ENCODE data around the gene SLC35F3. TPM values are rescaled to one million over a fixed set of nuclear protein-coding genes. Genes with fewer than 3 reads are reported as not detected.

Gene SLC35F3
- total RNA-seq, 2 experiments from 2014 or later = 34.4 to 35.7 TPM

- H3K27me3 Mint-ChIP-seq (ENCODE audit: low read depth) = peaks cover 5% of the 10 kb centered on the region
These were observed 78.5 kb downstream of the SLC35F3 start for GRCh38 chr1:233982827-233983518.

GRCh38 chr1:233983811-233984210 lies 79.3 kb downstream of the SLC35F3 start:
- DNase-seq (no peak), ATAC-seq (no peak)
- Mint-ChIP-seq H3K9me3 (ENCODE audit: insufficient read depth) (no peaks in the 10 kb centered on the region), H3K36me3 (ENCODE audit: low read depth) (no peaks in the 10 kb centered on the region), H3K27ac (no peak overlapping the region), H3K4me1 (ENCODE audit: low read depth) (no peaks in the 10 kb centered on the region), H3K27me3 (ENCODE audit: low read depth) (peaks cover 5% of the 10 kb centered on the region), H3K4me3 (no peak overlapping the region)
- ChIA-PET POLR2A (no interaction called here), CTCF (no interaction called here)

More at GRCh38 chr1:233982827-233983518, 78.5 kb downstream of the SLC35F3 start:
- no peak for ATAC-seq
- no peak overlapping the region for H3K4me3 Mint-ChIP-seq
- DNase-seq = no peak
- no peaks in the 10 kb centered on the region for H3K36me3 Mint-ChIP-seq (ENCODE audit: low read depth)
- CTCF ChIA-PET = no interaction called here
- no peaks in the 10 kb centered on the region for H3K4me1 Mint-ChIP-seq (ENCODE audit: low read depth)
- no peaks in the 10 kb centered on the region for H3K9me3 Mint-ChIP-seq (ENCODE audit: insufficient read depth)
- POLR2A ChIA-PET = no interaction called here
- H3K27ac Mint-ChIP-seq = no peak overlapping the region

GRCh38 chr1:233988963-233989696 lies 84.7 kb downstream of the SLC35F3 start:
- Mint-ChIP-seq H3K9me3 (ENCODE audit: insufficient read depth) (no peaks in the 10 kb centered on the region), H3K4me3 (no peak overlapping the region), H3K27me3 (ENCODE audit: low read depth) (peaks cover 6% of the 10 kb centered on the region), H3K27ac (no peak overlapping the region), H3K4me1 (ENCODE audit: low read depth) (no peaks in the 10 kb centered on the region), H3K36me3 (ENCODE audit: low read depth) (no peaks in the 10 kb centered on the region)
- CTCF ChIA-PET = no interaction called here
- POLR2A ChIA-PET = no interaction called here
- ATAC-seq = no peak
- no peak for DNase-seq

- ATAC-seq (no peak), DNase-seq (no peak)
- no peaks in the 10 kb centered on the region for H3K36me3 Mint-ChIP-seq (ENCODE audit: low read depth)
- no peak overlapping the region for H3K4me3 Mint-ChIP-seq
- peaks cover 6% of the 10 kb centered on the region for H3K27me3 Mint-ChIP-seq (ENCODE audit: low read depth)
- no peaks in the 10 kb centered on the region for H3K9me3 Mint-ChIP-seq (ENCODE audit: insufficient read depth)
- POLR2A ChIA-PET = no interaction called here
- H3K4me1 Mint-ChIP-seq (ENCODE audit: low read depth) = no peaks in the 10 kb centered on the region
- CTCF ChIA-PET = no interaction called here
- no peak overlapping the region for H3K27ac Mint-ChIP-seq
These were observed 86.0 kb downstream of the SLC35F3 start for GRCh38 chr1:233990486-233990885.

- ATAC-seq = no peak
- H3K4me1 Mint-ChIP-seq (ENCODE audit: low read depth) = no peaks in the 10 kb centered on the region
- H3K27ac Mint-ChIP-seq = no peak overlapping the region
- POLR2A ChIA-PET = no interaction called here
- CTCF ChIA-PET = interaction anchor here (1.4 kb wide), 1 partner anchor 317 kb away, joined by 3 read pairs; no protein-coding TSS in a partner anchor
- H3K27me3 Mint-ChIP-seq (ENCODE audit: low read depth) = peaks cover 1% of the 10 kb centered on the region
- no peak overlapping the region for H3K4me3 Mint-ChIP-seq
- no peaks in the 10 kb centered on the region for H3K9me3 Mint-ChIP-seq (ENCODE audit: insufficient read depth)
- no peak for DNase-seq
- no peaks in the 10 kb centered on the region for H3K36me3 Mint-ChIP-seq (ENCODE audit: low read depth)
These were observed 89.2 kb downstream of the SLC35F3 start for GRCh38 chr1:233993651-233994050.

- ChIA-PET POLR2A (no interaction called here), CTCF (interaction anchor here (1.4 kb wide), 1 partner anchor 316 kb away, joined by 3 read pairs; no protein-coding TSS in a partner anchor)
- Mint-ChIP-seq H3K27ac (no peak overlapping the region), H3K9me3 (ENCODE audit: insufficient read depth) (no peaks in the 10 kb centered on the region), H3K4me3 (no peak overlapping the region), H3K36me3 (ENCODE audit: low read depth) (no peaks in the 10 kb centered on the region), H3K27me3 (ENCODE audit: low read depth) (peaks cover 1% of the 10 kb centered on the region), H3K4me1 (ENCODE audit: low read depth) (no peaks in the 10 kb centered on the region)
- no peak for ATAC-seq
- no peak for DNase-seq
These were observed 89.6 kb downstream of the SLC35F3 start for GRCh38 chr1:233994112-233994511.

GRCh38 chr1:233998456-233998855 lies 94.0 kb downstream of the SLC35F3 start:
- ChIA-PET CTCF (no interaction called here), POLR2A (no interaction called here)
- Mint-ChIP-seq H3K4me3 (no peak overlapping the region), H3K4me1 (ENCODE audit: low read depth) (no peaks in the 10 kb centered on the region), H3K27me3 (ENCODE audit: low read depth) (no peaks in the 10 kb centered on the region), H3K9me3 (ENCODE audit: insufficient read depth) (no peaks in the 10 kb centered on the region), H3K27ac (no peak overlapping the region), H3K36me3 (ENCODE audit: low read depth) (no peaks in the 10 kb centered on the region)
- ATAC-seq = no peak
- DNase-seq = no peak

GRCh38 chr1:233998891-233999290 lies 94.4 kb downstream of the SLC35F3 start:
- CTCF ChIA-PET = no interaction called here
- no peaks in the 10 kb centered on the region for H3K36me3 Mint-ChIP-seq (ENCODE audit: low read depth)
- H3K27me3 Mint-ChIP-seq (ENCODE audit: low read depth) = peaks cover 4% of the 10 kb centered on the region
- no peaks in the 10 kb centered on the region for H3K4me1 Mint-ChIP-seq (ENCODE audit: low read depth)
- ATAC-seq (no peak), DNase-seq (no peak)
- H3K4me3 Mint-ChIP-seq = no peak overlapping the region
- no peaks in the 10 kb centered on the region for H3K9me3 Mint-ChIP-seq (ENCODE audit: insufficient read depth)
- H3K27ac Mint-ChIP-seq = no peak overlapping the region
- POLR2A ChIA-PET = no interaction called here

- no peaks in the 10 kb centered on the region for H3K4me1 Mint-ChIP-seq (ENCODE audit: low read depth)
- no peak for ATAC-seq
- H3K27ac Mint-ChIP-seq = no peak overlapping the region
- no peak for DNase-seq
- ChIA-PET CTCF (no interaction called here), POLR2A (no interaction called here)
- peaks cover 5% of the 10 kb centered on the region for H3K27me3 Mint-ChIP-seq (ENCODE audit: low read depth)
- H3K9me3 Mint-ChIP-seq (ENCODE audit: insufficient read depth) = no peaks in the 10 kb centered on the region
- H3K36me3 Mint-ChIP-seq (ENCODE audit: low read depth) = no peaks in the 10 kb centered on the region
- H3K4me3 Mint-ChIP-seq = no peak overlapping the region
These were observed 96.1 kb downstream of the SLC35F3 start for GRCh38 chr1:234000557-234001041.

- Mint-ChIP-seq H3K27ac (no peak overlapping the region), H3K9me3 (ENCODE audit: insufficient read depth) (no peaks in the 10 kb centered on the region)
- CTCF ChIA-PET = no interaction called here
These were observed 97.3 kb downstream of the SLC35F3 start for GRCh38 chr1:234001817-234002216.

GRCh38 chr1:234004591-234004990 lies 100.1 kb downstream of the SLC35F3 start:
- ChIA-PET CTCF (no interaction called here), POLR2A (no interaction called here)
- Mint-ChIP-seq H3K4me1 (ENCODE audit: low read depth) (no peaks in the 10 kb centered on the region), H3K27ac (no peak overlapping the region), H3K4me3 (no peak overlapping the region), H3K9me3 (ENCODE audit: insufficient read depth) (no peaks in the 10 kb centered on the region), H3K36me3 (ENCODE audit: low read depth) (no peaks in the 10 kb centered on the region), H3K27me3 (ENCODE audit: low read depth) (peaks cover 5% of the 10 kb centered on the region)
- DNase-seq (no peak), ATAC-seq (no peak)

More at GRCh38 chr1:234001817-234002216, 97.3 kb downstream of the SLC35F3 start:
- ATAC-seq = no peak
- POLR2A ChIA-PET = no interaction called here
- no peak for DNase-seq
- Mint-ChIP-seq H3K27me3 (ENCODE audit: low read depth) (peaks cover 5% of the 10 kb centered on the region), H3K4me1 (ENCODE audit: low read depth) (no peaks in the 10 kb centered on the region), H3K4me3 (no peak overlapping the region), H3K36me3 (ENCODE audit: low read depth) (no peaks in the 10 kb centered on the region)

- ATAC-seq (no peak), DNase-seq (no peak)
- no peaks in the 10 kb centered on the region for H3K4me1 Mint-ChIP-seq (ENCODE audit: low read depth)
- H3K27ac Mint-ChIP-seq = no peak overlapping the region
- H3K27me3 Mint-ChIP-seq (ENCODE audit: low read depth) = peaks cover 7% of the 10 kb centered on the region
- ChIA-PET POLR2A (no interaction called here), CTCF (no interaction called here)
- H3K36me3 Mint-ChIP-seq (ENCODE audit: low read depth) = no peaks in the 10 kb centered on the region
- H3K4me3 Mint-ChIP-seq = no peak overlapping the region
- no peaks in the 10 kb centered on the region for H3K9me3 Mint-ChIP-seq (ENCODE audit: insufficient read depth)
These were observed 103.2 kb downstream of the SLC35F3 start for GRCh38 chr1:234007684-234008083.
